RWPE2 (cell line): ENCODE measurements around the gene KCNAB1.

ENCODE experiments used
- ATAC-seq: fragments of 200-7000 bp; cut with Tn5 transposase; 3 replicates; pipeline ENCODE4 v1.9.1; 2021; ENCODE audit warnings: low read depth
- DNase-seq: peaks from one replicate; pipeline ENCODE4 v3.0.0-alpha.2; 2020; ENCODE audit warnings: low spot score
- H3K27ac ChIP-seq: fragments of 450-650 bp; 2 replicates; pipeline ENCODE4 v1.5.1; 2017; ENCODE audit warnings: mild to moderate bottlenecking; ENCODE audit not compliant: poor library complexity, severe bottlenecking
- H3K27me3 ChIP-seq: fragments of 250-450 bp; sonication (Bioruptor Pico); 2 replicates; pipeline ENCODE4 v1.5.1; 2021; ENCODE audit warnings: mild to moderate bottlenecking, moderate library complexity; ENCODE audit not compliant: insufficient read depth, poor library complexity, severe bottlenecking
- H3K36me3 ChIP-seq: fragments of 250-450 bp; sonication (Bioruptor Pico); 2 replicates; pipeline ENCODE4 v1.5.1; 2020; ENCODE audit warnings: low read depth, mild to moderate bottlenecking, moderate library complexity
- H3K4me1 ChIP-seq: fragments of 250-450 bp; sonication (Bioruptor Pico); 2 replicates; pipeline ENCODE4 v1.5.1; 2021; ENCODE audit warnings: mild to moderate bottlenecking, moderate library complexity; ENCODE audit not compliant: insufficient read depth, poor library complexity, severe bottlenecking
- H3K4me3 ChIP-seq: fragments of 250-450 bp; sonication (Bioruptor Pico); 2 replicates; pipeline ENCODE4 v1.5.1; 2021; ENCODE audit warnings: mild to moderate bottlenecking, moderate library complexity; ENCODE audit not compliant: severe bottlenecking
- H3K9me3 ChIP-seq: fragments of 250-450 bp; sonication (Bioruptor Pico); 2 replicates; pipeline ENCODE4 v1.5.1; 2021; ENCODE audit warnings: mild to moderate bottlenecking, moderate library complexity; ENCODE audit not compliant: severe bottlenecking
- TF ChIP-seq, protein P1 (sequence below): fragments of 450-650 bp; IDR thresholded peaks from one replicate; pipeline ENCODE4 v1.5.1; 2017; ENCODE audit warnings: mild to moderate bottlenecking, moderate library complexity; ENCODE audit not compliant: poor library complexity, severe bottlenecking

KCNAB1 gene

DNA sequence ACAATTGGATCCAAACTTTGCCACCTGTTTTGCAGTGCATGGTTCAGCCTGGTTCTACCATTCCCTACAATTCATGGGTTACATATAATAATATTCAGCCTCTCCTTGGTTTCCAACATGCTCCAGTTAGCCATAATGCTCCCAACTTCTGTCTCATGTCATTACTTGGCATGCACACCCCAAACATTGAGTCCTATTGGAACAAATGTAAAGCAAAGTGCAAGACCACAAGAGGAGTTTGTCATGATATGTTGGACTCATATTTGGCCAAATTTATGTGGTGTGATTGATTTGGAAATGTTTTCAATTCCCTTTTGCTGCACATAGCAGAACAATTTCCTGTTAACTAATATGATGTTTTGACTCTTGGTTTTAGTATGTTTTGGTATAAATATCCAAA is 50.2 kb downstream of the KCNAB1 start:
- Histone ChIP-seq H3K27ac (no peak overlapping the region), H3K36me3 (no peaks in the 10 kb centered on the region), H3K4me1 (no peaks in the 10 kb centered on the region), H3K9me3 (no peaks in the 10 kb centered on the region), H3K27me3 (peaks cover 3% of the 10 kb centered on the region), H3K4me3 (no peak overlapping the region)
- ATAC-seq (no peak), DNase-seq (no peak)
- TF ChIP-seq, protein P1, sequence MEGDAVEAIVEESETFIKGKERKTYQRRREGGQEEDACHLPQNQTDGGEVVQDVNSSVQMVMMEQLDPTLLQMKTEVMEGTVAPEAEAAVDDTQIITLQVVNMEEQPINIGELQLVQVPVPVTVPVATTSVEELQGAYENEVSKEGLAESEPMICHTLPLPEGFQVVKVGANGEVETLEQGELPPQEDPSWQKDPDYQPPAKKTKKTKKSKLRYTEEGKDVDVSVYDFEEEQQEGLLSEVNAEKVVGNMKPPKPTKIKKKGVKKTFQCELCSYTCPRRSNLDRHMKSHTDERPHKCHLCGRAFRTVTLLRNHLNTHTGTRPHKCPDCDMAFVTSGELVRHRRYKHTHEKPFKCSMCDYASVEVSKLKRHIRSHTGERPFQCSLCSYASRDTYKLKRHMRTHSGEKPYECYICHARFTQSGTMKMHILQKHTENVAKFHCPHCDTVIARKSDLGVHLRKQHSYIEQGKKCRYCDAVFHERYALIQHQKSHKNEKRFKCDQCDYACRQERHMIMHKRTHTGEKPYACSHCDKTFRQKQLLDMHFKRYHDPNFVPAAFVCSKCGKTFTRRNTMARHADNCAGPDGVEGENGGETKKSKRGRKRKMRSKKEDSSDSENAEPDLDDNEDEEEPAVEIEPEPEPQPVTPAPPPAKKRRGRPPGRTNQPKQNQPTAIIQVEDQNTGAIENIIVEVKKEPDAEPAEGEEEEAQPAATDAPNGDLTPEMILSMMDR: no peak

DNA sequence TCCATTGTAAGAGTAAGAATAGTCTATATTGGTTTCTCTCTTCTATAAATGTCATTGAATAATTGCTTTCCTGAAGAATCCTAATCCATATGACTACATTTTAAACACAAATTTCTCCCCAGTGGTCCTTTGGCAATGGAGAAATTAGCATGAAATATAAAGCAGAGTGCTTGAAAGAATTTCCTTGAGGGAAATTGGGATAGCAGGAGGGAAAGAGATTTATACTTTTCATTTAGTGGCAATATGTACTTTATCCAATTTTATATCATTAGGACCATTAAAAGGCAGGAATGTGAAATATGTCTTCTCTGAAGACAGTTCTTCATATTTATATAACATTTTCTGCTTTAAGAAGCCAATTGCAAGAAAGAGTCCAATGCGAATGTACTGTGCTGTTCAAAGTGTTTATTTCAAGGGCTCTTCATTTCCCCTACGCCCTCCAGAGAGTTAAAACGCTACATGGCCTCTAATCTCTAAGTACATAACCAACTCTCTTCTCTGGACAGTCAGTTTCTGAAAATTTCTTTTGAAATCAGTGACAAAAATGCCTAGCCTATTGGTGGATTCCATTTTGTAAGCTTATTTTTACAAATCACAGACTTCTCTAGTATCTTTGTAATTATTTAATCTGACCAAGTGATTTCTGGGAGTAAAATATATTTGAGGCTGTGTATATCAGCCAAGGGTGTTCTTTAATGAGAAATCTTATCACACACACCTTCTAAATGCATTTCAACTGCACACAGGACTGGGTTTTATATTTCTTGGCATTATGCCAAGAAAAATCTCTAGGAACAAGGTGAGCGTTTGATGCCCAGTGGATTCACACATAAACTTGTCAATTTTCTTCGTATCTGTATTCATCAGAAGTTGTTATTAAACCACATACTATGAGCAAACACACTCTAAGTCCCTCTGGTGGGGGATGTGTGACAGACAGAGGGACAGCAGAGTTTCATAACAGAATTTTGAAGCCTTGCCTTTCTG is 51.2 kb downstream of the KCNAB1 start:
- Histone ChIP-seq H3K4me3 (no peak overlapping the region), H3K27ac (no peak overlapping the region), H3K9me3 (no peaks in the 10 kb centered on the region), H3K4me1 (no peaks in the 10 kb centered on the region), H3K36me3 (no peaks in the 10 kb centered on the region), H3K27me3 (no peaks in the 10 kb centered on the region)
- TF ChIP-seq, protein P1: no peak
- ATAC-seq (no peak), DNase-seq (no peak)

DNA sequence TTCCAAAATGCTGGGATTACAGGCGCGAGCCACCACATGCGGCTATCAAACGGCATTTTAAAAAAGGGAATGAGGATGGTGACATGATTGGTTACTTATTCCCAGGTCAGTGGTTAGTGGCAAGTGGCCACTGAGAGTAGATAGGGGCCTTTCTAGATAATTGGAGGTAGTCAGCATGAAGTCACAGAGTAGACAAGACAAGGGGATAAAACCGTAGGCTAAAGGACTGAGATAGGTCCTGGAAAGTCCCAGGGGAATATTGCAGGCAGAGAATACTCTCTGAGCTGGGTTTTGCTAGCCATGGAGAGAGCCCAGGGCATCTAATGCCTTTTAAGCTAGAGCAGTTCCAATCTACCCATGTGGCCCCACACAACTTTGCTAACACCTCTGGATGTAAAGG is 52.2 kb downstream of the KCNAB1 start:
- no peak overlapping the region for H3K4me3 ChIP-seq
- H3K9me3 ChIP-seq: no peaks in the 10 kb centered on the region
- no peaks in the 10 kb centered on the region for H3K36me3 ChIP-seq
- no peaks in the 10 kb centered on the region for H3K4me1 ChIP-seq
- DNase-seq (no peak), ATAC-seq (no peak)
- no peaks in the 10 kb centered on the region for H3K27me3 ChIP-seq
- no peak overlapping the region for H3K27ac ChIP-seq
- TF ChIP-seq, protein P1: no peak

DNA sequence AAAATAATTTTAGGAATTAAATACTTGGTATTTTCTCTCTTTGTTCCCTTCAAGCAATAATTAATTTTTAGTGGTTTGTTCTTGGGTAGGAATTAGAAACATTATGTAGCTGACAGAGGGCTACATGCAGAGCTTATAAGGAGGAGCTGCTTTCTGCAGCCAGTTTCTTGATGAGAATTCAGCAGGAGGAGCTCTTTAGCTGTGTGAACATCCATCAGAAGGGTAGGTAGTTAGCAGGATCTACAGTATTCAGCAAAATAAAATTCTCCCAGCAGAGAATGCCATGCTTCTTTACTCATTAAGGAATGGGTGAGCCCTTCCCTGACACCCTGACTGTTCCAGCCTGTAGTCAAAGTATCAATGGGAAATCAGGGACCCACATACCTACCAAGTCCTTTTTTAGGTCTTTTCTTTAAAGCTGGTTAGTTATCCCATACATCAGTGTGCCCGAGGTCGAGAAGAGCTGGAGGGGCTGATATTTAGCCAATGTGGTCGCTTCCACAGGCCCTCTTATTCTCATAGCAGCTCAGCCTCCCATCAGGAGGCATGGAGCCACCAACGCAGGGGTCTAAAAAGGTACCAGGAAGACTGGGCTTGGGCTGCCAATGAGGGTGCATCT is 54.0 kb downstream of the KCNAB1 start:
- no peaks in the 10 kb centered on the region for H3K9me3 ChIP-seq
- ATAC-seq (peak; percentile 57; the same call in 1 of the 3 replicates), DNase-seq (no peak)
- H3K27me3 ChIP-seq: no peaks in the 10 kb centered on the region
- no peak overlapping the region for H3K4me3 ChIP-seq
- H3K36me3 ChIP-seq: no peaks in the 10 kb centered on the region
- TF ChIP-seq, protein P1: peak; percentile 34
- H3K27ac ChIP-seq: no peak overlapping the region
- H3K4me1 ChIP-seq: no peaks in the 10 kb centered on the region
